ENCODE results near the gene ARHGDIB.

ARHGDIB gene

DNA sequence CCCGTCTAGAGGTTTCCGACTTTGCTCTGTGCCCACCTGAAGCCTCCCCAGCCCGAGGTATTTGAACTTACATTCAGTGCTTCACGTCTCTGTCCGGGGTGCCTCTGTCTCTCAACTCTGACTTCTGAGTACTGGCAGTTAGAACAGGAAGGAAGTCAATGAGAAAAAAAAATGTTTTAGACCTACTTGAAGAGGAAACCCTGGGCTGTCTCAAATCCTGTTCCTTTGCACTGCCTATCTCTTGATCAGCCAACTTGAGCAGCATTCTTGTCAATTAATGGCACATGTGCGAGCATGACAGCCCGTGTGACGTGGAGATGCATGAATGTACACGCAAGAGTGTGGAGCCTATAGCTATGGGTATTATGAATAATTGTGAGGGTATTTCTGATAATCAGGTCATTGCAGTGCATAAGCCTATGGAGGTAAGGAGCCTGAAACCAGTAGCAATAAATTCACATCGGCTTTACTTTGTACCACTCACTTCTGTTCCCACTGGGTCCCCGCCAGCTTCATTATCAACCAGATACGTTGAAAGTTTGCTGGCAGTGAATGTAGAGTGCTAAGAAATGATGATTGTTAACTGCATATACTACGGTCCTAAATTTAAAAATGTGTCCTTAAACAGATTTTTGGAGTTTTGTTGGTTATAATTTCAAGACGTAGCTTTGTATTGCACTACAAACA lies at the start of gene ARHGDIB:
Gene ARHGDIB, minus strand, starts transcription at position 136 of the 687 bp plus-strand sequence. CDS start 10,889 bp downstream, outside the sequence.
- peak; percentile 89 for DNase-seq (ENCODE audit: low read depth)

DNA sequence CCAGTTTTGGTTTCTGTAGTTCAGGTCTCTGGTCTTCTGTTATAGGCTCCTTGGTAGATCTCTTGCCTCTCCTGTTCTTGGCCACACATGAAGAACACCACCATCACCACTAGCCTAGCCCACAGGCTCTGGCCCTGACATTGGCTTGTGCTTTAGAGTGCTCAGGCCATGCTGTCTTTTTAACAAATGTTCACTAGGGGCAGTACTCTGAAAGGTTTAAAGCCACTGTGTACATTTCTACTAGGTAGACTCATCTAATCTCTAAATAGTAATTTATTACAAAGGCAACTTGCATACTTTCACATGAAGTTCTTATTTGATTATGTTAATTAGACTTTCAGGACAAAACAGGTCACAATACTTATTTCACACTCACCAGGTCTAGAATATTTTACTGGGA lies 49.8 kb upstream of the ARHGDIB start:
- DNase-seq (ENCODE audit: low read depth), result no peak

DNA sequence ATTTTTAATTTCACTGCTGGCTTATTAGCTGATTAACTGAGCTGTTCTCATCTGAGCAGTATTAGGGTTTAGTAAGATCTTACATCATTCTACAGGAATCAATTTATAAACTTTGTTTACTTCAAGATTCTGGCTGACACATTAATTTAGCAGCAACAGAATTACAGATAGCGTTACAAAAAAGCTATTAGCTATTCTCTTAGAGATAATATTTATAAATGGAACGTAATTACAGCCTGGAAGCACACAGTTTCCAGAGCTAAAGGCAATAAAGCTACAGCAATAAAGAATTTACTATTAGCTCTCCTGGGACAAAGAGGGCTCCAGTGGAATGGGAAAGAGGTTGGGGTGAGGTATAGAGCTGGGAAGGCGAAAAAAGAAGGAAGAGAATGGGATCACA lies 46.1 kb upstream of the ARHGDIB start:
- DNase-seq (ENCODE audit: low read depth), result no peak

DNA sequence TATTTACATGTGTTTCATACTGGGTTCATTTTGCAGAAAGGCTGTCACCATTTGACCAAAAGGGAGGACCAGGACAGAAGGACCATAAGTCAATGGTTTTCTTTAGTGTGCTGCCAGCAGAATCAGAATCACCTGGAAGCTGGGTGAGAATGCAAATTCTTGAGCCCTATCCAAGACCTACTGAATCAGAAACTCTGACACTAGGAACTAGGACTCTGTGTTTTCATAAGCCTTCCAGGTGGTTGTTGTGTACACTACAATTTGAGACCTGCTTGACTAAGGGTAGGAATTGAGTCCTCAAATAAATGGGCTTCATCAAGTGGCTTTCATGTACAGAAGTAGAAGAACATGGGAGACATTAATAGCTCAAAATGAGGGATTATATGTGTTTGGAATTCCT lies 43.7 kb upstream of the ARHGDIB start:
- no peak for DNase-seq (ENCODE audit: low read depth)

DNA sequence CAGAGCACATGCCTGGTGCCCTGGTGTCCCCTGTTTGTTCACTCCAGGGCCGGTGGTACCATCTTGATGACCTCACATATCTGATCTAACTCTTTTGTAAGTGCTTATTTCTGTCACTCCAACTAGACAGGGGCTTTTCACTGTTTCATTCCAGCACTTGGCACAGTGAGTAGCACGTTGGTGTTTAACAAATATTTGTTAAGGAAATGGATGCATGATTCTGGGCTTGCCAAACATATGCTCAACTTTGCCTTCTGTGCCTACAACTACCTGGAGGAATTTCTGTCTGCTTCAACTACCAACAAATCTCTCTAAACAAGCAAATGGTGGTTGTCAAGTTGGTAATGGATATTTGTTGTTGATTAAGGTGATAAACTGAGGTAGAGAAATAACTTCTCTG lies 43.0 kb upstream of the ARHGDIB start:
- DNase-seq (ENCODE audit: low read depth), result no peak

DNA sequence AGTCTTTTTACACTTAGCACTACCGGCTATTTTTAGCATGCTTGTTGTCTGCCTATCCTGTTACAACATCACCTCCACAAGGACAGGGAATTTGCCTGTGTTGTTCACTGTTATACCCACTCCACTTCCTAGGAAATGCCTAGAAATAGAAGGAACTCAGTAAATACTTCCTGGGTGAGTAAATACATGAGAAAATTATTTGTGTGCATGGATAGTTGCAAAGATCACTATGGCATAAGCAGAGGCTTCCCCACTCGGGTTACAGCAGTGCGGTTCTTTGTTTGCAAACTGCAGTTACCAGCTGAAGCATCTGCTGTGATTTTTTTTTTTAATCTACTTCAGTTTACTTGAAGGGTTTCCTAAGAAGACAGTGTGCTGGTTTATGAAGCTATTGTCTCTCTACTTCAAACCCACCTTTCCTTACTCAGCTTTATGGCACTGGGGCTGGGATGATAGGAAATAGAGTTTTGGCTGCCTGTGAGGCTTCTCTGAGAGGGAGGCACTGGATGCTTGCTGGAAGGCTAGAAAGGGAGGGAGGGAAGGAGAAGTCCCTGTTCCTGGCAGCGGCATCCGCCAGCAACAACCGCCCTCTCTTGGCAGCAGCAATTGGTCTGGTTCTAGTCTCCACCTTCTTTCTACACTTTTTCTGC lies 40.5 kb upstream of the ARHGDIB start:
- no peak for DNase-seq (ENCODE audit: low read depth)

DNA sequence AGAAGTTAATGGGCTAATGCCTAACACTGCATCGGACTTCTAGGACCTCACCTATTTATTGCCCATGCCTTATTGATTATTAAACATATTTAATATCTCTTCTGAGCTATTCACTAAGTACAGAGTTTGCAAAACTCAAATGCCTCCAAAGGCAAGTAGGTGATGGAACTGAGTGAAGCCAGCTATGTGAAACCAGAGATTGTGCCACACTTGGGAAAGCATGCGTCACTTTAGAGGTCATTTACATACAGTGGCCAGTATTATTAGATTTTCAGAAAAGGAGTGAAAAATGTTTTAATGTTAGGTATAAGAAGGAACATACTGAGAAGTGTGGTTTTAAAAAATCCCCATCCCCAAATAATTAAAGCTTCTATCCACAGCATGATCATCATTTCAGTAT lies 39.2 kb upstream of the ARHGDIB start:
- DNase-seq (ENCODE audit: low read depth), result no peak

DNA sequence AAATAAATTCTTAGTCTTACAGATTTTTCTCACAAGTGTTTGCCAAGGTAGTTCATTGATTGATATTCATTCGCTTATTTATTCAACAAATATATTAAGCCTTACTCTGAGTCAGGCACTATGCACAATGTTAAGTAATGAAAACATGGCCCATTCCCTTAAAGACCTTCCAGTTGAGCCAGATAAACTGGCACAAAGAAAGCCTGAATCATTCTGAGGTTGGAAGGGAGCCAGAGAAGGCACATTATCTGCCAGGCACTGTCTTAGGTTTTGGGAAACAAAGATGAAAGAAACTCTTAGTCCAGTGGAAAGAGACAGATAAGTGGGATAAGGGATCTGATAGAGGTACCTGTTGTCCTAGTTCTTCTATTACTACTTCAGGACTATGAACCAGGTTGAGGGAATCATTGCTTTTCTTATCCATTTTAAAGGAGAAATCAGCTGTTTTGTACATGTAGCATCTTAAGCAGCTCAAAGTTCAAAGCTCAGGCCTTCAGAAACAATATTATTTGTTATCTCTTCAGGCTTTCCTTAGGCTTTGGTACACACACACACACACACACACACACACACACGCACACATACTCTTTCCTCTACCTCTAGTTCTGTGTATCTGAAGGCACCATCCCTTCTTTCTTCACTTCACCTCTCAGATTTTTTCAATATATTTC lies 38.4 kb upstream of the ARHGDIB start:
- no peak for DNase-seq (ENCODE audit: low read depth)

DNA sequence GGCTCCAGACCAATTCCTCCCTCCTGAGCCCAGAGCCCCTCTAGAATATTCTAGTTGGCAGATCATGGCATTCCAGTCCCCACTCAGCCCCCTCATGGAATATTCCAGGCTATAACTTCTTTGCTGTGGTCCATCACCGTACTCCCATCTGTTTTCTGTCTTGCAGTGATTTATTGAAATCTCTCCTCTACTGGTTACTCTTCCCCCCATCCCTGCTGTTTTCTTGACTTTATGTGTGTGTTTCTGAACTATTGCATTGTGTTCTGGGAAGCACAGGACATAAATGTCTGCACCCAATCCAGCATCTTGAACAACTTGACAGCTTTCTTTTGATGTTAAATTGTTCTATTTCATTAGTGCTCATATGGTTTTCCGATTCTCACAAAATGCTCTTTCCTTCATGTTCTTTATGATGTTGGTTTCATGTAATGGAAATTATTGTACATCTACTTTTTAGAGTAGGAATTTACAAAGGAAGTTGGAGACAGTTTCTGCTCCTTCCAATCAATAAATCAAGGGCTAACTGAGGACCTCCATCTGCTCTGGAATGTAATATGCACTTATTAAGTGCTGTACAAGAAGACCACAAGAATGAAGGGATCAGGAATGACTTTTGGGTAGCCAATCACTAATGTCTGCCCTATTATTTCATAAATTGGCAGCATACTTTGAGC lies 37.8 kb upstream of the ARHGDIB start:
- no peak for DNase-seq (ENCODE audit: low read depth)

DNA sequence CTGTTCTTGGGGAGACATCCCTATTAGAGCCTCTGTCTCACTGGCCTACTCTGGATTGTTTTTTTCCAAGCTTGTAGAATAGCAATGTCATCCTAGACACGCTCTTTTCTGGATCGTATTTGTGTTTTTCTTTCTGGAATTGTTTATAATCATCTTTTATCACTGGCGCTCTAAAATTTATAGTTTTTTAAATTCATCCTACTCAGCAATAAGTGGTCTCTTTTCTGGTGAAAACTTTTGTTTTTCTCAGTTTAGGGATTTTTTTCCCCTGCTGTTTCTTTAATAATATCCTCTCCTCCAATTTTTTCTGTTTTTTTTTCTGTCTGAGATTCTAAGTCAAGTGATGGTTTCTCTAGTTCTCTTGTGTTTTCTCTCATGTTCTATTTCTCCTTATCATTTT lies 36.6 kb upstream of the ARHGDIB start:
- DNase-seq (ENCODE audit: low read depth), result no peak

DNA sequence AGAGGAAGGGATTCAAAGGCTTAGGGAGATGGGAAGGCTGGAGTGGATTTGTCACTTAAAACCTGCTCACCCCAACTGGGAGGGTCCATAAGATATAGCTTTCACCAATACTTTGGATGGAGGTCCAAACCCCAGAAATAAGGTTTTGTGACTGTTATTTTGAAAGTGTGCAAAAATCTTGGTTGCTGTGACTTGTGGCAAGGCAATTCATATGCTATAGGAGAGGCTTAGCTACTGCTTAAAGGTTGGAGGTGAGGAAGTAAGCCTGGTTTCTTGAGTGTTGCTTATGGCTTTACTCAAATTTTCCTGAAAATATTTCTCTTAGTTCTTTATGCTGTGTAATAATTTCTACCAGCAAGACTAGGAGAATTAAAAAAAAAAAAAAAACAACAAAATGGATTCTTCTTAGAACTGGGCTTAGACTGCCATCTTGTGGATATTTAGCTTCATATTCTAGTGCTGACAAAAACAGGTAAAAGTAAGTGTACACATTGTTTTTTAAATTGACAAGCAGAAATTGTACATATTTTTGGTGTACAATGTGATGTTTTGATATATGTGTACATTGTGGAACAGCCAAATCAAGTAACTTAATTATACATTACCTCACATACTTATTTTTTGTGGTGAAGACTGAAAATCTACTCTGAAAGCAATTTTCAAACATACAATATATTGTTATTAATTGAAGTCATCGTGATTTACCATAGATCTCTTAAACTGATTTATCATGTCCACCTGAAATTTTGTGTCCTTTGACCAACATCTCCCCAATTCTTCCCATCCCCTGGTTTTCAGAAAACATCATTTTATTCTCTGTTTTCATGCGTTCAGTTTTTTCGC lies 34.4 kb upstream of the ARHGDIB start:
- DNase-seq (ENCODE audit: low read depth), result no peak

DNA sequence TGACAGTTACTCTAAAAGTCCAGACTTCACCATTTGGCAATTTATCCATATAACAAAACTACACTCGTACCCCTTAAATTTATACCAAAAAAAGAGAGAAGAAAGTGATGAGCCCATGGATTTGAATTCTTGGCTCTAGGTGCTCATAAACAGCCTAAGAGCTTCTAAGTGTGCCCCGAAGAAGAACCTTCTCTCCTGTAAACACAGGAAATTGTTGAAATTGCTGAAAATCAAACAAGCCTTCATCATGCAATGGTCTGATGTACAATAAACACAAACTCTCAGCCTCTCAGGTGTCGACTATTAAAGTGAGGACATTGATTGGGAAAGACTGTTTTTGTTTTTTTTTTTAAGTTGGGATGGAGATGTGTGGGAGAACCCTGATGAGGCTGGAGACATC lies 33.2 kb upstream of the ARHGDIB start:
- DNase-seq (ENCODE audit: low read depth), result no peak

DNA sequence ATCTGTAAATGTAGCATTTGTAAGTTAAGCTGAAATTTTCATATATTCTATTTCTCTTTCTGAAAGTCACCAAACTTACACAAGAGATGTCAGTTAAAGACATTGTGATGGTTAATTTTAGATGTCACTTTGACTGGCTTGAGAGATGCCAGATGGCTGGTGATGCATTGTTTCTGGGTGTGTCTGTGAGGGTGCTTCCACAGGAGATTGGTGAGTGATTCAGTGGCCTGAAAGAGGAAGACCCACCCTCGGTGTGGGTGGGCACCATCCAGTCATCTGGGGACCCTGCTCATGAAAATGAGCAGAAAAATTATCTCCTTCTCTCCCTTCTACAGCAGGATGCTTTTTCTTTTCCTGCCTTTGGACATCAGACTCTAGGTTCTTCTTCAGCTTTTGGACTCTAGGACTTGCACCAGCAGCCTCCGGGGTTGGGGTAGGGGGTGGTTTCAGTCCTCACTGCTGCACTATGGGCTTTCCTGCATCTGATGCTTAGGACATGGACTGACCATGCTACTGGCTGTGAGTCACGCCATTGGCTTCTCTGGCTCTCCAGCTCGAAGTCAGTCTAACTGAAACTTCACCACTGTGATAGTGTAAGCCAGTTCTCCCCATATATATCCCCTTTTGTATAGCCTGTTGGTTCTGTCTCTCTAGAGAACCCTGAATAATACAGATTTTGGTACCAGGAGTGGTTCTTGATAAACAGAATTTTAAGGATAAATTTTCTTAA lies 32.3 kb upstream of the ARHGDIB start:
- DNase-seq (ENCODE audit: low read depth), result no peak

DNA sequence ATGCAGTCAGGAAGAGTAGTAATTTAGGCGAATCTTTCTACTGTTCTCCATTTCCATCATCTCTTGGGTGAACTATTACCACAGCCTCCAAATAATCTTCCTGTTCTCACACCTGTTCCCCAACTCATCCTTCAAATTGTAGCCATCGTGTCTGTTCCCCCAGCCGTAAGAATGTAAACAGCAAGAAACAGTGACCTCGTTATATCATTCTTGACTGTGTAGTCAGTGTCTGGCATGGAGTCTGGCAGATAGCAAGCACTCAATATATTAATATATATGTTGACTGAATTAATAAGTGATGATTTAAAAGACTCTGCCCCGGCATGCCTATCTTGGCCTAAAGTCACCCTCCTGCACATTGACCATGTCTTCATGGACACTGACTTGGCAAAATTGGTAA lies 31.7 kb upstream of the ARHGDIB start:
- DNase-seq (ENCODE audit: low read depth), result no peak

DNA sequence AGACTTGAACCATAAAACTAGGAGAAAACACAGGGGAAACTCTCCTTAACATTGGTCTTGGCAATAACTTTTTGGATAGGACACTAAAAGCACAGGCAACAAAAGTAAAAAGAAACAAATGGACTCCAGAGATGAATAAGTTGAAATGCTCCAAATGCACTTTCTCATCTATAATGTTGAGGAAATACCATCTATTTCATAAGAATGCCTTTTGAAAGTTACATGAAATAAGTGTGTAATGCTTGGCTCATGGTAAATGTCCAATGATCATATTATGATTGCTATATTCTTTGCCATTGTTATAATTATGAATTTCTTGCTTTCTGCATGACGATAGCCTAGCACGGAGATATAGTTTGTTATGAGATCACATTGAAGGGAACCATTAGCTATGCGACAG lies 31.3 kb upstream of the ARHGDIB start:
- DNase-seq (ENCODE audit: low read depth), result no peak

DNA sequence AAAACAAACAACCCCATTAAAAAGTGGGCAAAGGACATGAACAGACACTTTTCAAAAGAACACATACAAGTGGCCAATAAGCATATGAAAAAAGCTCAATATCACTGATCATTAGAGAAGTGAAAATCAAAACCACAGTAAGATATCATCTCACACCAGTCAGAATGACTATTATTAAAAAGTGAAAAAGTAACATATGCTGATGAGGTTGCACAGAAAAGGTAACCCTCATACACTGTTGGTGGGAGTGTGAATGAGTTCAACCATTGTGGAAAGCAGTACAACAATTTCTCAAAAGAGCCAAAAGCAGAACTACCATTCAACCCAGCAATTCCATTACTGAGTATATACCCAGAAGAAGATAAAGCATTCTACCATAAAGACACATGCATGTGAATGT lies 29.7 kb upstream of the ARHGDIB start:
- DNase-seq (ENCODE audit: low read depth), result no peak

DNA sequence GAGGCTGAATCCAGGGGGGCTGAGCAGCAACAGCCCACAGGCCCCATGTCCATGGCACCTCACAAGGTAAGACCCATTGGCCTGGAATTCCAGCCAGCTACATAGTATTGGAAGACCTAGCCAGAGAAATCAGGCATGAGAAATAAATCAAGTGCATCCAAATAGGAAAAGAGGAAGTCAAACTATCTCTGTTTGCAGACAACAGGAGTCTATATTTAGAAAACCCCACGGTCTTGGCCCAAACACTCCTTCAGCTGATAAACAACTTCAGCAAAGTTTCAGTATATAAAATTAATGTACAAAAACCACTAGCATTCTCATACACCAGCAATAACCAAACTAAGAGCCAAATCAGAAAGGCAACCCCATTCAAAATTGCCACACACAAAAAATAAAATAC lies 28.4 kb upstream of the ARHGDIB start:
- no peak for DNase-seq (ENCODE audit: low read depth)

DNA sequence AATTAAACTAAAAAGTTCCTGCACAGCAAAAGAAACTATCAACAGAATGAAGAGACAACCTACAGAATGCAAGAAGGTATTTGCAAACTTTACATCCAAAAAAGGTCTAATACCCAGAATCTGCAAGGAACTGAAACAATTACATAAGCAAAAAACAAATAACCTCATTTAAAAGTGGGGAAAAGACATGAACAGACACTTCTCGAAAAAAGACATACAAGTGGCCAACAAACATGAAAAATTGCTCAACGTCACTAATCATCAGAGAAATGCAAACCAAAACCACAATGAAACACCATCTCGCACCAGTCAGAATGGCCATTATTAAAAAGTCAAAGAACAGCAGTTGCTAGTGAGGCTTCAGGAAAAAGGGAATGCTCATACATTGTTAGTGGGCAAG lies 26.6 kb upstream of the ARHGDIB start:
- DNase-seq (ENCODE audit: low read depth), result no peak

DNA sequence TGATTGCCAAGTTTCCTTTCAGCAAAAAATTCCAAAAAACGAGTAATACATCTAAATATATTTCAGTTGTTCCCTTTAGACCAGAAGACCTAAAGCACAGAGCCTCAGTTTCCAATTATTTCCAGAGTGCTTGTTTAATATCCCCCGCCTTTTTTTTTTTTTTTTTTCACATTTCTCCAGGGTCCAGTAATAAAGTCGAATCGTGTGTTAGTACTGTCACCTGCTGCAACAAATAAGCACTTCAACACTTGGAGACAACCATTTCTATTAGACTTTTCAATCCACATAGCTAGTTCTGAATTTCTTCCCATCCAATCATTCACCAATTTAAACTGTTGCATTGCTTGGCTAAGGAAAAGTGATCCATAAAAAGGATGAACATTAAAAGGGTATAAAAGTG lies 25.0 kb upstream of the ARHGDIB start:
- DNase-seq (ENCODE audit: low read depth), result no peak

DNA sequence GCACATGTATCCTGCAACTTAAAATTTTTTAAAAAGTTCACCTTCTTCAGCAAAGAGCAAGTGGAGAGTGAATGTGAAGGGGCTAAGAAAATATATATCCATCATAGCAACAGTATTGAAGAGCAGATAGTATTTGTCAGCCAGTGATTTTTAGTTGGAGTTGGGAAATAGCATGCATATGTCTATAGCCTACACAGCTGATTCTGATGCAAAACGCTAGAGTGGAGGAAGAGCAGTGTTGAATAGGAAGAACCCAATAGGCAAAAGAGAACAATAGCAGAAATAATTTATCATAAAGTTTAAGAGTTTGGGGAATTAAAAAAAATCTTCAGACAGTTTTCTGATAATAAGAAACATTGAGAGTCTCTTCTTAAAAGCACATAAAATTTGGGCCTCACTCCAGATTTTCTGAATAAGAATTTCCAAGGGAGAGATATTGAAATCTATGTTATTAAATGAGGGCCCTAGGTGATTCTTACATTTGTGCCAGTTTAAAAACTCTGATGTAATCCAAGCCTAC lies 23.4 kb upstream of the ARHGDIB start:
- no peak for DNase-seq (ENCODE audit: low read depth)

DNA sequence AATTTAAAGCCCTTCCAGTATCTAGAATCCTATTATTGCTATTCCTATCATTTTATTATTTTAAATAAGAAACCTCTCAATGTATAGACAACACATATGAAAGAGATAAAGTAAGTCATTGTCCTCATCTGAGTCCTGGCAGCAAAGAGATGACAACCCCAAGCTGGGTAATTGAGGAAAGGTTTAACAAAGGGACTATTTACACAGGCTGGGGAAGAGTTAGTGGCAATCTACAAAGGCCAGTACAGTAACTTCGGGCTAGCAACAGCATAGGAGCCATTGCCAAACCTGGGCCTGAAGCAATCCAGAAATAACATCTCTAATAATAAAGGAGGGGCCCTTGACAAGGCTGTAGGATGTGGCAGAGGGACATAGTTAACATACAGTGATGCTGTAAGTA lies 22.6 kb upstream of the ARHGDIB start:
- no peak for DNase-seq (ENCODE audit: low read depth)

All from T-helper 22 cell (primary cell).